H1 (cell line): ENCODE measurements around the gene TNNT1.
A peak's percentile ranks its signal among the peaks of the same experiment; 100 is the strongest.

Experiments used
- BCL11A ChIP-seq, 2 experiments: IDR thresholded peaks; one replicate each; pipeline ENCODE4 v1.6.1; 2011; ENCODE audit warnings: low read depth in 2 of 2, low read length in 2 of 2, mild to moderate bottlenecking in 2 of 2
- CTCF ChIP-seq, 3 experiments: IDR thresholded peaks; 1 replicate in 2 of 3; 2 replicates in 1 of 3; pipeline versions ENCODE4 v1.5.1 to v1.6.1; 2011; ENCODE audit warnings: low read length in 3 of 3, mild to moderate bottlenecking in 3 of 3, inconsistent platforms in 2 of 3, low read depth in 1 of 3, moderate library complexity in 1 of 3; ENCODE audit not compliant: insufficient read depth in 1 of 3; ENCODE audit errors: control extremely low read depth in 1 of 3
- EZH2 ChIP-seq: fragments of 200-600 bp; sonication (generic); IDR thresholded peaks from 2 replicates; pipeline ENCODE4 v1.7.1; 2012; ENCODE audit warnings: low read depth, mild to moderate bottlenecking, moderate library complexity, low read length, inconsistent platforms; ENCODE audit not compliant: severe bottlenecking
- JUND ChIP-seq: IDR thresholded peaks from 2 replicates; pipeline ENCODE4 v1.6.1; 2011; ENCODE audit warnings: mild to moderate bottlenecking, improper control_type of control experiment, low read length
- MAX ChIP-seq: IDR thresholded peaks from 2 replicates; pipeline ENCODE4 v1.6.1; 2012; ENCODE audit warnings: inconsistent platforms
- POLR2A ChIP-seq, 2 experiments: IDR thresholded peaks; 1 replicate in 1 of 2; 2 replicates in 1 of 2; pipeline ENCODE4 v1.6.1; 2011; ENCODE audit warnings: low read depth in 2 of 2, low read length in 2 of 2, mild to moderate bottlenecking in 2 of 2; ENCODE audit errors: control extremely low read depth in 1 of 2
- RBBP5 ChIP-seq: IDR thresholded peaks from 2 replicates; pipeline ENCODE4 v1.7.1; 2012; ENCODE audit warnings: low read depth, mild to moderate bottlenecking, inconsistent platforms, low read length, moderate library complexity, borderline replicate concordance
- TAF1 ChIP-seq: IDR thresholded peaks from 2 replicates; pipeline ENCODE4 v1.6.1; 2011; ENCODE audit warnings: mild to moderate bottlenecking, low read depth, low read length
- USF2 ChIP-seq: IDR thresholded peaks from 2 replicates; pipeline ENCODE4 v1.6.1; 2011; ENCODE audit warnings: low read length, improper control_type of control experiment
- YY1 ChIP-seq: IDR thresholded peaks from 2 replicates; pipeline ENCODE4 v1.6.1; 2011; ENCODE audit warnings: low read depth, mild to moderate bottlenecking, low read length
- ZNF274 ChIP-seq: IDR thresholded peaks from 2 replicates; pipeline ENCODE4 v1.7.0; 2012; ENCODE audit warnings: low read length, borderline replicate concordance; ENCODE audit errors: extremely low read depth

DNA sequence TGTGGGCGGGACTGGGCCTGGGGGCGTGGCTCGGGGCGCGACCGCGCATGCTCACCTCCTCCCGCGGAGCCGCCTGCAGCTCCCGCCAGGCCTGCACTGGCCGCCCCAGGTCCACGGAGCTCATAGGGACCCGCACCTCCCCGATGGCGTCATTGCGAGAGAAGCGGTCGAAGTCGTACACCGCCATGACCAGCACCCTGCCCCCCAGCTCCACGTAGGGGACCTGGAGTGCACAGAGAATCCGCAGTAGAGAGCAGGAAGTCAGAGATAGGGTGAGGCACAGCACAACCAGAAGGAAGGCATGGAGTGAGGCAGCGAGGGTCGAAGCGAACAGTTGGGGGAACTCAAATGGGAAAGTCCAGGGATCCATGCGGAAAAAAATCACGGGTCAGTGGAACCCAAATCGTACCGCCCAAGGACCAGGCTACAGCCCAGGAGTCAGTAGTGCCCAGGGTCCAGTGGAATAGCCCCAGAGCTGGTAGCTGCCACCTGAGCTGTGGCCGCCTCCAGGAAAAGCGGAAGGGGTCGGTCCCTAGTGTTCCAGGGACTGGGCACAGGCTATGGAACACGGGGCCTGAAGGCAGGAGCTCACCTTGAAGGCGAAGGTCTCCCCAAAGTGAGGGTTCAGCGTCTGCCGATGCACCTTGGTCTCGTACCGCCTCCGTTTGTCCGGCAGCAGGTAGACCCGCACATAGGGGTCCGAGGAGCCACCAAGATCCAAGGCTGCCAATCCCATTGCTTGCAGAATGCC lies 26.3 kb upstream of the TNNT1 start:
- TF ChIP-seq BCL11A (IDR thresholded peaks at IDR 0.05; ENCODE audit: low read depth in 2 of 2, low read length in 2 of 2) (no peak), POLR2A (IDR thresholded peaks at IDR 0.05; ENCODE audit: control extremely low read depth in 1 of 2, low read depth in 2 of 2, low read length in 2 of 2) (no peak), CTCF (IDR thresholded peaks at IDR 0.05; ENCODE audit: control extremely low read depth in 1 of 3, insufficient read depth in 1 of 3, low read depth in 1 of 3, low read length in 3 of 3) (no peak), RBBP5 (no peak), JUND (no peak), MAX (peak; percentile 37; the same call in 1 of the 2 replicates), USF2 (no peak), TAF1 (no peak), YY1 (no peak), ZNF274 (no peak), EZH2 (no peak)
